Fibroblast of upper back skin (primary cell): ENCODE measurements around the gene GNAQ.
"Not testable (repeated sequence)": the region's sequence is repeated elsewhere in the genome, so short reads cannot be mapped to it uniquely, and the experiment has no call there.

Experiments
- DNase-seq: peaks from one replicate; pipeline ENCODE4 v3.0.0-alpha.2; 2013

GNAQ gene

DNA sequence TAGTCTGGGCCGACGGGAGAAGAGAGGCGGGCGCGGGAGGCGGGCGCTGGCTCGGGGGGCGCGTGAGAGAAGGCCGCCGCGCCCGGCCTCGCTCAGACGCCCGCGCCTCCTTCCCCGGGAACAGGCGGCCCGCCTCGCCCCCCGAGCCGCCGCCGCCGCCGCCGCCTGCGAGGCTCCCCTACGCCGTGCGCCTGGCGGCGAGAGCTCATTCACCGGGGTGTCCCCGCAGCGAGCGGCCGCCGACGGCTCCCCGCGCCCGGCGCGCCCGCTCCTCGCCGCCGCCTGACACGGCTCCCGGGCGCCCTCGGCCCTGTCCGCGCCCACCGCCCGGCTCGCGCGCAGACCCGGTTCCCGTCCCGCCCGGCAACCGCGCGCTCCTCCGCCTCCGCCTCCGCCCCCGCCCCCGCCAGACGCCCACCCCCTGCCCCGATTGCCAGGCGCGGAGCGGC is at the start of gene GNAQ:
Gene GNAQ (minus strand): TSS at position 368 of the 449 bp plus-strand sequence. CDS start 576 bp downstream, outside the sequence.
- no peak for DNase-seq

DNA sequence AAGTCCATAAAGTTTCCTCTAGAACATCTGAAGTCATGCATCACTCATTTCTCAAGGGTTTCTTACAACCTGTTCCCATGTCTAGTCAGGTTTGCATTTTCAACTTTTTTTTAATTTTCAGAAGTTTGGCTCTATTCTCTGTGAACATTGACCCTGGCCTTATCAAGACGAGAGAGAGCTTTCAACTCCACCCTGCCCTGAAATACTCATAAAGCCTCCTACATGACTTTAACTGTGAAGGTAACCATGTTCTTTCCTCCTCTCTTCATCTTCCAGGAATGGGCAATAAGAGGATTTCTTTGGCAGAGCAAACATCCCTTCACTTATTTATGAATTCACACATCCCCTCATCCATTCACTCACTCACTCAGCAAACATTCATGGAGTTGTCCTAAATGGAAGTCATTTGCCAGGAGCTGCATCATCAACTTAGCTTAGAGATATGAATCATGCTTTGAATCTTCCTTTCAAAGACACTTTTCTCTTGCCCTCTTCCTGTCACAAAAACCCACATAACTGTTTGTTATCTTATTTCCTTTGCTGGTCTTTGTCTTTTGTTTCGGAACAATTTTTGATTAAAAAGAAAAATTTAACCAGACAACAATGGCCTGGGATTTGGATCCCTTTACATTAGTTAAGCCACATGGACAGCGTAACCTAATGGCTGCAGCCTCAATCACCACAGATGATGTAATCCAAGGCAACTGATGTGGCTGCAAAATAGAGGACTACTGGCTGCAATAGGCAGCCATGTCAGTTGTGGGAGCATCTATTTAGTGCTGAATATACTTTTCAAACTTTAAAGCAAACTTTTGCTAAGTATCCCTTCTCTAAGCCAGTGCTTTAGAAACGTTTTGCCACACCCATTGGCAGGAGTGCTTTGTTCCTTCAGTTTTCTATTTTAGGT is 43.0 kb upstream of the GNAQ start:
- DNase-seq, result peak; percentile 11

DNA sequence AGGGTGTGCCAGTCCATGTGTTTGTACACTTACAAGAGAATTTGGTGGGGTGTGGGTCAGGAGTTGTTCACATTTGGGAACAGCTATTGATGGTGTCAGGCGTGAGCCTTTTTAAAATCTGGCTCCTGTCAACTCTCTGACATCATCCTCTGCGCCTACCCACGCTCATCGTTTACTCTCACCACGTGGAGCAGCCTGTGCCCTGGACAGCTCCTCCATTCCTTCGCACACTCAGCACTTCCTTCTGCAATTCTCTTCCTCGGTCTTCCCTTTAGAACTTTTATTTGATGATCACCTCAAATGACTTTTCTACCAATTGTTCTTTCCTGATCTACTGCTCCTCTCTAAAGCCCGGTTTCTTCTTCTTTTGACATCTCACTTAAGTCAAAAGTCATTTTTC is 42.1 kb upstream of the GNAQ start:
- DNase-seq, result no peak

DNA sequence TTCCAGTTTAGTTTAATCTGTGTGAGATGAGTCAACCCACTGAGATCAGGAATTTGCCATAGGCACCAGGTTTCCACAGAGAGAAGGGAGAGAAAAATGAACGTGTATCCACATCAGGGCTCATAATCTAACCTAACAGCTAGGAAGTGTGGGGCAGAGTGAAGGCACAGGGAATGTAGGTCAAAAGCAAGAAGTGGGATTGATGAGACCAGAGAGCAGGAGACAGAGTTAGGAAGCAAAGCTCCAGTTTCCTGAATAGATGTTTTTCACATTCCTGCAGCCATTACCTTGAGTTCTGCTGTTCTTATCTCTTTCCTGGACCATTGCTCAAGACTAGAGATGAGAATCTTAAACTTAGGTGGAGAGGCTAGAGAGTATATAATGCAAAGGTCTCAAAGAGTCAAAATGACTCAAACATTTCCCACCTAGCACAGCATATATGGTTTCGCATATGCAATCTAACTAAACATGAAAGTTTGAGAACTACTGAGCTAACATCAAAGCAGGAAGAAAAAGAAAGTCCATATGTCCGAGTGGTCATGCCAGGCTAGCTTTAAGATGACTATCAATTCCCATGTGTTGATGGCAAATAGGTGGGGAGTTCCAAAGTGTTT is 41.1 kb upstream of the GNAQ start:
- no peak for DNase-seq

DNA sequence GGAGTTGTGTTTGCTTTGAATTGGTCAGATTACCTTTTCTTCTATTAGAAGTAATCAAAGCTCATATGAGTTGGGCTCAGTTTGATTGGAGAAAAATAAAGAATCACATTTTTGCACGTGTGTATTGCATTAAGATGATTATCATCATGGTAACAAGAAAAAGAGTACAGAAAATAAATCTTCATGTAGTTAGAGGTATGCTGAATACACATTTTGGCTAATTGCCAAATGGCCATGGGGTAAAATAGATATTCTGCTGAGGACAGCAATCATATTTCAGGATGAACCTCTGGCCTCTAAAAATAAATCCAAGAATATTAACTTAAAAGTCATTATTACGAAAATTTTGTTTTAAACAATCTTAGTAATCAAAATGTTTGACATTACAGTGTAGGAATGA is 38.9 kb upstream of the GNAQ start:
- no peak for DNase-seq

DNA sequence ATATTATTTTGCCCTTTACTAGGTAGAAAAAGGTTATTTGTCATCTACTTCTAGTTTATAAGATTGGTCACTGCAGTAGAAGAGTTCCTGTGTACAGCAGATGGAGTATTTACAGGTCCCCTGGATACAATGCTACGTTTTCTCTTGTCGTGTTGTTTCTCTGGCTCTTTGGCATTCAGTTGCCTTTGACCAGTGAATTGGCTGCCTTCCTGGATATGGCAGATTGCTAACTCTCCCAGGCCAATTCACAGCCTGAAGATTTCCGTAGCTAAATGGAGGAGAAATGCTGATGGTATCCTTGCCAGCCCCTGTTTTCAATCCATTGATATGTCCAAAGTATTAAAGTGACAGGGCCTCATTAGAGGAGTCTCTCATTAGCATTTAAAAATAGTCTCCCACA is 32.5 kb upstream of the GNAQ start:
- peak; percentile 1 for DNase-seq

DNA sequence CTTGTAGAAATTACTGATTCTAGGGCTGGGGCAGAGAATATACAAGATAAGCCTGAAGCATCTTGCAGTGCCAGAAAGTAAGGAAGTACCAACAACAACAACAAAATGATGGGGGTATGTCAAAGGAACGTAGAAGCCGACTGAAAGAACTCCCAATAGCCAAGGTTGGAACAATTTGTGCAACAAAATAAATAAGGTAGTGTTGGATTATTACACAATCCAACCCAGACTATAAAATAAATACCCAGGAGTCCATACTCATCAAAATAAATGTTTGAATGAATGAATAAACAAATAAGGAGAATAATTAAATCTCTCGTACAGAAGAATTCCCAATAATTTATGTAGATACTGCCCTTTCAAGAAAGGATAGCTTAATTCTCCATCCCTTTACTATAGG is 31.1 kb upstream of the GNAQ start:
- no peak for DNase-seq

DNA sequence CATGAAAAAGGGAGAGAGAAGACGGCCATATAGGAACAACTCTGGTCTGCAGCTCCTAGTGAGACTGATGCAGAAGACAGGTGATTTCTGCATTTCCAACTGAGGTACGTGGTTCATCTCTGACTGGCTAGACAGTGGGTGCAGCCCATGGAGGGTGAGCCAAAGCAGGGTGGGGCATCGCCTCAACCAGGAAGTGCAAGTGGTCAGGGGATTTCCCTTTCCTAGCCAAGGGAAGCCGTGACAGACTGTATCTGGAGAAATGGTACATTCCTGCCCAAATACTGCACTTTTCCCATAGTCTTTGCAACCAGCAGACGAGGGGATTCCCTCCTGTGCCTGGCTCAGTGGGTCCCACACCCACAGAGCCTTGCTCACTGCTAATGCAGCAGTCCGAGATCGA is 22.6 kb upstream of the GNAQ start:
- DNase-seq, result not testable (repeated sequence)

DNA sequence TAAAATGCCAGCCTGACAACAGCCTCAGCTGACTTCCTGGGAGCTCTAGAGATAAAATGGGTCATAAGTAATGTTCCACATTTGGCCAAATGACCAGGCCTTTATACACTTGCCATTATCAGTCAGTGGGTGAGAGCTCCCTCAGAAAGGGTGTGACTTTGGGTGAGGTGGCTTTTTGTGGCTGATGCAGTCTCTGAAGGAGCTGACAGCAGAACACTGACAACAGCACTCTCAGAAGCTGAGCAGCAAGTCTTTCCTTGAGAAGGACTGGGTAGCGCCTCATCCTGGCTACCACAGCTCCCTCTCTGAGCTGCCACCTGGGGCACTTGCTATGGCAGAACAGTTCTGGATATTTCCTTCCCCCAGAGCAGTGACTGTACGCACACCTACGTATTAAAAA is 22.0 kb upstream of the GNAQ start:
- DNase-seq, result no peak

DNA sequence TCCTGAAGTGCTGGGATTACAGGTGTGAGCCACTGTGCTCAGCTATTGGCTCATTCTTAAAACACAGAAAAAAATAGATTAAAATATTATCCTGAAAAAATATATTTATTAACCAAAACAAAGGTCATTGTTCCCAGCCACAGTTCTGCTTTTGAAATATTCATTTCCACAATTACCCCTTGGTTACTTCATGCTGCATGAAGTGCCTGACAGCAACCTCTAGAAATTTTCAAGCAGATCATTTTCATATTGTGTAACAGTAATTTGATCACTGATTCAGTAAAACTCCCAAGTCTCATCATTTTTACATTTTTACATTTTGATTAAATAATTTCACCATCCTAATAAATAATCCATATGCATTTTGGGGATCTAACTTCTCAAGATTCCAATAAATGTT is 18.8 kb upstream of the GNAQ start:
- no peak for DNase-seq

DNA sequence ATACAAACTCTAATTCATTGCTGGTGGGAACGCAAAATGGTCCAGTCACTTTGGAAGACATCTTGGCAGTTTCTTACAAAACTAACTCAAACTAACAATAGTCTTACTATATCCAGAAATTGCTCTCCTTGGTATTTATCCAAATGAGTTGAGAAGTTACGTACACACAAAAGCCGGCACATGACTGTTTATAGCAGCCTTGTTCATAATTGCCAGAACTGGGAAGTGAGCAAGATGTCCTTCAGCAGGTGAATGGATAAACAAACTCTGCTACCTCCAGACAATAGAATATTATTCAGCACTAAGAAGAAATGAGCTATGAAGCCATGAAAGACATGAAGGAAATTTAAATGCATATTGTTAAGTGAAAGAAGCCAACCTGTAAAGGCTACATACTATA is 17.9 kb upstream of the GNAQ start:
- DNase-seq, result no peak

DNA sequence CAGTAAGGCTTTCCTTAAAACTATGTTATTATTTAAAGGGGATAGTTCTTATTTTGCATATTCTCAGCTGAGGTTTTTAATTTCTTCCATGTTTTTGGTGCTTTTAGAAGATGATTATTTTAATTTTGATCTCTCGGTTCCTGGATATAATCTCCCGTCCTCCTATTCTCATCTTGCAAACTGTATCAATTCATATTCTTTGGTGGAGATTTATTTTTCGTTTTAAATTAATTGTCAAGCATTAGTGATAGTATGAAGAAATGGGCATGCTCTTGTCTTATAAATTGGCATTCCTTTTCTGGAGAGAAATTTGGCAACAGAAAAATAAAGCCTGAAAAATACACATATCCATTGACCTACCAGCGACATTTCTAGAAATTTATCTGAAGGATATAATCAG is 15.5 kb upstream of the GNAQ start:
- no peak for DNase-seq

DNA sequence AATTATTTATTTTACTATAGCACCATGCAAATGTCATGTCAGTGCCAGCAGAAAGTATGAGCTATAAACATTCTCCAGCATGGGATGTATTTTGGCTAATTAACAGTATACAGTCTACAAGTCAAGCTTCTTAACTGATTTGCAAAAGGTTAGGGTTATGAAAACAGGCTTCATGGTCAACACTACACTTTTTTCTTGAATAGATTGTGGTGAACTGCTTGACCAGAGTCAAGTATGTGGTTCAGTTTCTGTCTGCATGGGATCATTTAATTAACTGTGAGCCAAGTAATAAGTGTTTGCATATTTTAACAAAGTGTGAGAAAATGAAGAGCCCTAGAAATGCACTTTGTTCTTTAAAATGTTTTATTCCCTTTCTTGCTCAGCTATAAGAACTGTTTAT is 14.5 kb upstream of the GNAQ start:
- no peak for DNase-seq

DNA sequence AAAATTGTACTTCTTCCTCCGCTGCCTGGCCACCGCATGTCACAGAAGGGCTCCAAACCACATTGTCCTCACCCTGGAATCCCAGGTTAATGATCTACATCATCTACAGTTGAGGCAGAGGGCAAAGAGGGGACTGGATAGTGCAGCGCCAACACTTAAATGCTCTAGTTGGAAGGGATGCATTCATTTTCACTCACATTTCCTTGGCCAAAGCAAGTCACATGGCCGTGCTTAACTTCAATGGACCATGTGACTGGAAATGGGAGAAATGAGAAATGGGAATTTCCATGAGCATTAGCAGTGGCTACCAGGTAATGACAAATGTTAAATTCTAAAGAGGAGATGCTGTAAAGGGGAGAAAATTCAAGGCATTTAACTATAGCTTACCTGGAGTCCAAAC is 13.3 kb upstream of the GNAQ start:
- no peak for DNase-seq

DNA sequence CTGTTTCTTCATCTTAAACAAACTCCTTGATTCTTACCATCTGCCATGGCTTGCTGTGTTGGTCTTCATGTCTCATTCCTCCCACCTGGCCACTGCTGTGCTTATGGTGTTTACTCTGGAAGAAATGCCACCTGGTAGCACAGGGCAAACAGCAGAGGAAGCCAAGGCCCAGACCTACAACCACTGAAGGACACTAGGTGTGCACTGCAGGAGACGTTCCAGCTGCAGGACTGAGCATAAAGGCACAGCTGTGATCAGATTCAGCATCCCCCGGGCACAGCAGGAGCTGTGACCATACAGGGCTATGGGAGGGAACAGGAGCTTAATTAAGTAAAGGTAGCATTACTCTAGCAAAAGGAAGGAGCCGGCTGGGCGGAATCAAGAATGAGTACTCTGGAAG is 12.6 kb upstream of the GNAQ start:
- no peak for DNase-seq

DNA sequence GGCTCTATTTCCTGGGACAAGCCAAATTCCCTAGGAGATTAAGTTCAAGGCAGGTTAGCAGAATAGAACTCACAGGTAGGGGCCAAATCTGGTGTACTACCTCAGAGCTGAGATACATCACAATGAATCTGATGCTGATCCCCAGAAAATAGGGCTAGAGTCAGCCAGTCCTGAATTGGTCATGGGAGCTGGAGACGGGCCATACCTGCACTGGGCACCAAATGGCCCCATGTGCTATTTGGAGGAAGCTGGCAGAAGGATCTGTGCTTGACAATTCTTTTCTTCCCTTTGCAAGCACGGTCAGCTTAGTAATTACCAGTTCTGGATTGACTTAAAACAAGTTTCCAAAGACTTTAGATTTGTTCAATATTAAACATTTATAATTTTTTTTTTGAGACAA is 10.4 kb upstream of the GNAQ start:
- DNase-seq, result no peak

DNA sequence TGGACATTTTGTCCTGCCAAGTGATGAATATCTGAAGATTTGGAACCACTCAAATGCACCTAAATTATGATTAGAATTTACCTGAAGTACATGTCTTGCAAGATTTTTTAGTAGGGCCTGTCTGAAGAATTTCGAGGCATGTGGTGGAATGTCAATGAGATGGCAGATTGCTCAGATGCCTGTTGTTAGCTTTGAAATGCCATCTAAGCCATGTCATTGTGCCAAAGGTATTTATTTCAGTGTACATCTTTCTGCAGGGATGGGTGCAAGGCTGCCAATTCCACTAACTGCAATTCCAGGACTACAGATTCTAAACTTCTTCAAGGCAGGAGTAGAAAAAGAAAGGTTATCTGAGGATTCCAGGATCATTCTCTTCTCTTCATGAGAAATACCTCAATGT is 9.1 kb upstream of the GNAQ start:
- DNase-seq, result no peak

DNA sequence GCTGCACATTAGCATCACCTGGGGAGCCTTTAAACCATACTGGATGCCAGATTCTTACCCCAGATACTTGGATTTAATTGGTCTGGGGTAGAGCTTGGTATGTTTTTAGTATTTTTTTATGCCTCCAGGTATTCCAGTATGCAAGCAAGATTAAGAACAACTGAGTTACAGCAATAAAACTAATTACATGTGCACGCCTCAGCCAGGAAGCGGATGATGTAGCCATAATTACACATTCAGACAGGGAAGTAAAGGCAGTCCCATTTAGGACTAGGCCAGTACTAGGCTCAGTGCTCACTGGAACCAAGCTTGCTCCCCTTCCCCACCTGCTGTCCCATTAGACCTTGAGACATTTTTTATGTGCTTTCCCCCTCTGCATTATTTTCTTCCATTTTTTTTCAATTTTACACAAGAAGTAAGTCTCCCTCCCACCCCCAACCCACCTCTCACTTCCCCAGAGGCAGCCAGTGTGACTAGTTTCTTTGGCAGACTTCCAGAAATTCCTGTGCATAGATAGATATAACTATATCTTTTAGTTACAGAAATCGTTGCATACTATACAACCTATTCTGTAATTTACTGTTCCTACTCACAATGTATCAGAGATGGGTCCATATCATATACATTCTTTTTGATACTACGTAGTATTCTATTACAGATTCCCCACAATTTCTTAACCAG is 7.1 kb upstream of the GNAQ start:
- DNase-seq, result peak; percentile 52

DNA sequence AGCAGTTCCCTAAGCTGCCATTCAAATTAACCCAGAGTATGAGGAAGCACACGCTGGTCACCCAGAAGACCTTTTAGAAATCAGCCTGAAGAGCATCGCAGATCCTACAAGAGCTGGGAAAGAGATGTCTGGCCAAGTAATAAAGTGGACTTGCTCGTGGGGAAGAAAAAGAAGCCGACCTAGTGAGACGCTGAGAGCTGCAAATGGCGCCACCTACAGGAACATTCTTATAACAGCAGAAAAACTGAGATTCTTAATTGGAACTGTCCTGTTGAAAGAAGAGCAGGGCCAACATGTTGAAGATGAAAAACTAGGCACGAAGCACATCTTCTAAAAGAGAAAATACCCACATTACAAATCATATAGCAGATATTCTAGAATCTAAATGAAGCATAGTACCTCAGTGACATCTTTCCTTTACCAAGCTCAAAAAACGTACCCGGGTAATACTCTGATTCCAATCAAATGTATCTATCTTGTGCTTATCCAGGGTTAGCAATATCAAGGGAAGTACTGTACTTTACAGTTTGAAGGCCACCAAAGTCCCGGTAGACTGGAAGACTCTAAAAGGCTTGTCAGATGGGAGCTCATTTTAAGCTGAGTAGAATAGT is 3.9 kb upstream of the GNAQ start:
- DNase-seq, result peak; percentile 78

DNA sequence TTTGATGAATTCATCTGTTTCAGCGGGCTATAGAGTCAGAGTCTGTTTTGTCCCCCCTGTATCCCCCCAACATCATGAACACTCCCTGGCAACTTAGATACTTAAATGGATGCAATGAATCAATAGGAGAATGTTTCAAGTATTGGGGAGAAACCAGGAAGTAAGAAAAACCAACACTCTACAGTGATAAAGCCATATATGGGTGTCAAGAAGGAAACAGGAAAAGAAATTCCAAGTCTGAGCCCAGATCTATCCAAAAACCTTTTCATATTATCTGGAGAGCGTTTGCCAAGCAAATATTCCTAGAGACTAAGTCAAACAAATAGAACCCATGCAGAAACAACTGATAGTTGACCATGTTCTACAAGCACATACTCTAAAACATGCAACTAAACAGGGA is 2.3 kb upstream of the GNAQ start:
- DNase-seq, result no peak

DNA sequence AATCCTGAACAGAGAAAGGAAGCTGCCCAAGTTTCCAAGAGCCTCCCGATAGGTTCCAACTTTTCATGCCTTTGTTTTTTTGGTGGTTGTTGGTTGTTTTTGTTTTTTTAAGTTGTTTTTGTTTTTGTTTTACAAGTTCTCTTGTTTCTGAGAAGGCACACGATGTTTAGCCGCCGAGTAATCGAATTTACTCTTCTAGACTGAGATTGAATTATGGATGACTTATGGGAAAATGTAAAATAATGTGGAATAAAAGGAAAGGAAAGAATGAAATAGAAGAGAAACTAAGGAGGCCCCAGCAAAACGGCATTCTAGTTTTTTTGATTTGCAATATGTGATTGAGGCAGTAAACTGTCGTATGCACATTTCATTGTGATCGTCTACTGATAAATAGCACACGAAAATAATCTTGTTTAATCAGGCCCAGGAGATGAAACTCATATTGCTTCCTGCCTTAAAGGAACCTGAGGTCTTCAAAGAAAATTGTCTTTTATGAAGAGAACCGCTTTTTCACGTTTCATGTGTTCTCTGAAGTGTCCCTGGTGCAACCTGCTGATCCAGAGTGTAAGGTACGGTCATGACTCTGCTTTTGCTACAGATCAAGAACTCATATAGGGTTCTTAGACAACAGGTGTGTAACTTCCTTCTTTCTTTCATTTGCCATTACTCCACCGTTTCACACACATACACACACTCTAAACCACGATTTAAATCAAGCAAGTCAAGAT is 1.3 kb upstream of the GNAQ start:
- no peak for DNase-seq

DNA sequence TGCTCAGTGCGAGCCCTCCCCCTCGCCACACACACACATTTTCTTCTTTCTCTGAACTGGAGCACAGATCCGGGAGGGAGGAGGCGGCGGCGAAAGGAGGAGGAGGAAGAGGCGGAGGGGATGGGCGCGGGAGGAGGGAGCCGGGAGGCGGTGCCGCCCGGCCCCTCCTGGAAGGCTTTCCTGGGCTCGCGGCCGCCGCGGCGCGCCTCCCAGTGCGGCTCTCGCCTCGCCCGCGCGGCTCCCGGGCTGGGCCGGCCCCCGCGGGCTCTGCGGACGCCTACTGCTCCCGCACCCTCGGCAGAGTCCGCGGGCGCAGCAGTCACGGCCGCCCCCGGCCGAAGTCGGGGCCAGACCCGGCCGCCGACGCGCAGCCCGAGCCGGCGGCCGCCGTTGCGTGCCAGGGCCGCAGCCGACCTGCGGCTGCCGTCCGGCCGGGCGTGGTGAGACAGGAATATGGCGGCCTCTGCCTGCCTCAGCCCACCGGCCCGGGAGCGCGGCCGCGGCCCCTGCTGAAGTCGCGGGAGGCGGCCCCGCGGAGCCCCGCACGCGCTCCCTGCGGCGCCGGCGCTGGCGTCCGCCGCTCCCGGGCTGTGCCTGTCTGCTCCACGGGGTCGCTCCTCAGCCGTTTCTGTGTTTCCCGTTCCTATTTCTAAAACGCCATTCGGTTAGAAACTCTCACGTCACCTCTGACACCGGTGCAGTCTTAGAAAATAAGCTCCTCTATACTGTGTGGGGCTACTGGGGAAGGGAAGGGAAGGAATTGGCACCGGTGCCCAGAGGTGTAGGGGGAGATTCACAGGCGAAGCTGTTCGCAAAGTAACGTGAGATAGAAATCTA is 500 bp upstream of the GNAQ start:
- peak; percentile 96 for DNase-seq
